ENCODE data around the gene STPG2.
"Not testable (repeated sequence)": the region's sequence is repeated elsewhere in the genome, so short reads cannot be mapped to it uniquely, and the experiment has no call there.

The STPG2 gene

GRCh38 chr4:97786306-97786920 lies 356.9 kb downstream of the STPG2 start:
- DNase-seq: no peak

DNA sequence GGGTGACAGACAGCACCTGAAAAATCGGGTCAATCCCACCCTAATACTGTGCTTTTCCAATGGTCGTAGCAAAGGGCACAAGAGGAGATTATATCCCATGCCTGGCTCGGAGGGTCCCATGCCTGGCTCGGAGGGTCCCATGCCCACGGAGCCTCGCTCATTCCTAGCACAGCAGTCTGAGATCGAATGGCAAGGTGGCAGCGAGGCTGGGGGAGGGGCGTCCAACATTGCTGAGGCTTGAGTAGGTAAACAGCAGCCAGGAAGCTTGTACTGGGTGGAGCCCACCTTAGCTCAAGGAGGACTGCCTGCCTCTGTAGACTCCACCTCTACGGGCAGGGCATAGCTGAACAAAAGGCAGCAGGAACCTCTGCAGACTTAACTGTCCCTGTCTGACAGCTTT lies 365.1 kb downstream of the STPG2 start:
- DNase-seq: no peak

- no peak for DNase-seq
These were observed 368.8 kb downstream of the STPG2 start for GRCh38 chr4:97774347-97774989.

GRCh38 chr4:97770222-97770621 lies 373.1 kb downstream of the STPG2 start:
- no peak for DNase-seq

- no peak for DNase-seq
These were observed 381.2 kb downstream of the STPG2 start for GRCh38 chr4:97762115-97762512.

DNA sequence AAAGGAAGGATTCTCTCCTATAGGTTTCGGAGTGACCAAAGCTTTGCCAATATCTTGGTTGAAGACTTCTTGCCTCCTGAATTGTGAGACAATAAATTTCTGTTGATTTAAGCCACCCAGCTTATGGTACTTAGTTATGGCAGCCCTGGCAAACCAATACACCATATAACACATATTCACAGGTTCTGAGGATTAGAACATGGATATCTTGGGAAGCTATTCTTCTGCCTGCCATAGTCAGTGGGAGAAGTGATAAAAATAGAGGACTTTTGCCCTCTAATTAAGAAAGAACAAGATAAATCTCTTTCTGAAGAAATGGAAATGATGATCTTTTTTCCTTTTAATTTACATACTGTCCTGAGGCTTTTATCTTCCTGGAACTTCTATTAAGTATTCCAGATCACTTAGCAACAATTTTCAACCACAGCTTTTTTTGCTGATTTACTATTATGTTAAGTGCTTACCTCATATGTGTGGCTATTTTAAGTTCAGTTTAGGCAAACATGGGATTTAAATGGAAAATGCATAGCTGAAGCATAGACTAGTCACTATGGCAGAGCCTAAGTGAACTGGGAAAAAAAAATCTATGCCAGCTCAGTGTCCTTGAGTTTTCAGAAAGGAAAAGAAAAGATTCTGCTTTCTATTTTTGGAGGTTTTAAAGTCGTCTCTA lies 381.7 kb downstream of the STPG2 start:
- DNase-seq: no peak

DNA sequence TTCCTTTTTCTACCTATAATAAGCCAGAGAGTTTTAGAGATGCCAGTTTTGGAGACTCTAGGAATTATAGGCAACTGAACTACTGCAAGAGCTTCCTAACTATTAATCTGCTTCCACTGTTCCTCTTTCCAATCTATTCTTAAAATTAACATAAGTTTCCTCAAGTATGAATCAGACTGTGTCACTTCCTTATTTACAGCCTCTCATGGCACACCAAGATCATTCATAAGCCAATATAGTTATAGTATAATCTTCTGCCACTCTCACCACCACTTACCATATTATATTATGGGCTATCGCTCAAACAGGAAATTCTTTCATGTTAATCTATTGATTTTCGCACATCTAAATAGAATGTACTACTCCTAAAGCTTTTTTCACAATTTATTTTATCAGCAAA lies 383.5 kb downstream of the STPG2 start:
- no peak for DNase-seq

DNA sequence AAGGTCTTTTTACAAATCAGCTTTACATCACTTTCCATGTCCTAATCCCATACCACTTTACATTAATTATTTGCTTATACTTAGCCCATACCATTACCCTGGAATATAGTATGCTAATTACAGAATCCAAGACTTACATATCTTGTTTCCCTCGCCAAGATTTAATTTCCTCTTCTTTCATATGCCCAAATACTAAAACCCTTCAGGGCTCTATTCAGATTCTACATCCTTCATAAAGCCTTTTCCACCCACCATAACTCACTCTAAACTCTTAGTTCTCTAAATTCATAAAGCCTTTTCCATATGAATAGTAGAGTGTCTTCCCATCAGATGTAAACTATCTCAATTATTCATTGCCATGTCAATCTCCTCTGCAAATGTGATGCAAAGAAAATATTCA lies 390.7 kb downstream of the STPG2 start:
- no peak for DNase-seq

DNA sequence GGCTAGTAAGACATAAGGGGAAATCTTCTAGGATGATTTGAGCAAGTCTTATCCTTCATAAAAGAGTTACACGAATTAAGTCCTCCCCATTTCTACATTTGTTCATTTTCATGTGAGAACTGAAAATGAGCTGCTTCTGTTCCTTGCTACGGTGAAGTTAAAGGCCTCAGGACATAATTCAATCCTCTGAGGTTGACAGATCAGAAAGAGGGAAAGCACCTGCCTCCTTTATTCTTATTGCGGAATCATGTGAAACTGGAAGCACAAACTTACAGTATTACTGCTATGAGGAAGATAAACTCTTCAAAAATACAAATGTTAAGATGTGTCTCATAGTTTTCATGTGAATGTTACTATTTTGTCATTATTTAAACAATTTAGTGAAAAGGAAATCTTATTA lies 395.3 kb downstream of the STPG2 start:
- no peak for DNase-seq

- no peak for DNase-seq
These were observed 422.3 kb downstream of the STPG2 start for GRCh38 chr4:97720869-97721432.

GRCh38 chr4:97691111-97691605 lies 452.1 kb downstream of the STPG2 start:
- no peak for DNase-seq

GRCh38 chr4:97670703-97671269 lies 472.5 kb downstream of the STPG2 start:
- no peak for DNase-seq

DNA sequence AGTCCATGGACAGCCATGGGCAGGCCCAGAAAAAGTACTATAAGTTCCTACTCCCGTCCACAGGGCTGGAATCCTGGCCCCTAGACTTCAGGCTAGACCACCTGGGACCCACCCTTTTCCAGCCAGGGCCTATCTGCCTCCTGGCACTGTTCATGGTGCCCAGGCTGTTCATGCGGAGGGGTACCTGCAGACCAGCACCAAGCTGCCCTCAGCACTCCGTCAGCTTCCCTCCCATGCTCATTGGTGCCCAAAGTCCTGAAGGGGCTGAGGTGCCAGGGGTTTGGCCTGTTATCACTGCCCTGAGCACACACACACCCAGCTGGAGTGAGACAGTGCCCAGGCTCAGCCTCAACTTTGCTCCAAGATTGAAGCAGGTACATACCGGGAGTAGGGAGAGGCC lies 477.7 kb downstream of the STPG2 start:
- DNase-seq: no peak

DNA sequence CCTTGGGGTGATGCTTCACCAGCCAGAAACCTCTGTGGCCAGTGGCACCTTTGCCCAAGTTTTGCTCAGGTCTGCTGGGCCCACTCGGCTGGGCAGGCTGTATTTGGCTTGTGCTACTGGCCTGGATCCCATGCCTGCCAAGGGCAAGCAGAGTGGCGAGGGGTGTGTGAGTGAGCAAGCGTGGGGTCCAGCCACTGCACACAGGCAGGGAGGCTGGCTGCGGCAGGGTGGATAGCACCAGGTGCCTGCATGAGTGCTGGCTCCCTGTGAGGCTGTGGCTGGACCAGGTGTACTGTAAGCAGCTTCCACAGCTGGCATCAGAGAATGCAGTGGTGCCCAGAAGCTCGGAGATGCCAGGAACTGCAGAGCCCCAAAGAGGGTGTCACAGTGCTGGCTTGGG lies 478.5 kb downstream of the STPG2 start:
- DNase-seq: no peak

GRCh38 chr4:97662133-97662532 lies 481.1 kb downstream of the STPG2 start:
- DNase-seq: no peak

DNA sequence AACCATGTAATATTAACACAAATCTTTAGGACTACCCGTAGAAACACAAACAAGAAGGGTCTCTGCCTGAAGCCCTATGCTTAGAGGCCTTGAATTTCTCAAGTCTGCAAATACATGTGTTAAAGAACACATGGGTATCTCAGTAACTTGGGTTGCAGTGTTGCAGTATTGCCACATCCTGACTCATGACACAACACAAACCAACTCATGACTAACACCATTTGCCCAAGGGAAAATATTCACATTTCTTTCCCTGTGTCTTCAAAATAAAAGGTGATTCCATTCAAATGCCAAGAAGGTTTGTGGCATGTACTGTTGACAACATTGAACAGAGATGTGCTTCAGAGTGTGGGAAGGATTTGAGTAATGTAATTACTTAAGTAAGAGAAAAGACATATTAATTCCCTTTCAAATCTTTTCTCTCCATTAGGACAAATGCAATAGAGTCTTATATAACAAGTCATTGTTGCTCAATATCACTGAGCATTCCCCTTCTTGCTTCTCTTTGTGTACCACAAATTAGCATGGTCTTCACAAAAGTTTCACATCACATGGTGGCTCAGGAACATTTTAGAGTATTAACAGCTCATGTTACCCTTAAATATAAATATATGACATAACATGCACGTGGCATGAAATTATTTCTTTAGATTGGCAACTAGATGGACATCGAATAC lies 487.1 kb downstream of the STPG2 start:
- DNase-seq: no peak

DNA sequence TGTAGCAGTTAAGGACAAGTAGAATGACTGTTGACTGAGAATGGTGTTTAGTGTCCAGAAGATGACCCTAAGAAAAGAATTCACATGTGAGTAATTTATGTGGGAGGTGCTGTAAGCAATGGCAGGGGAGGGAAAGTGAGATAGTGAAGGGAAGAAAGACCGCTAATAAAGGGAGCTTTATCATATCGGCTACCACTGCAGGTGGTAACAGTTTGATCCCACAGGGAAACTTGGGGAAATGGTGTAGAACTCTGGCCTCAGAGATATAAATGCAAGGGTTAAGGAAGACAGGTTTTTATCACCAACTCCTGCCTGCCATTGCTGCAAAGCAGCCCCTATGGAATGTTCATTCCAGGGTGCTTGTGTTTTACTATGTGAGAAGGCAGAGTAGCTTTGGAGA lies 489.6 kb downstream of the STPG2 start:
- no peak for DNase-seq

DNA sequence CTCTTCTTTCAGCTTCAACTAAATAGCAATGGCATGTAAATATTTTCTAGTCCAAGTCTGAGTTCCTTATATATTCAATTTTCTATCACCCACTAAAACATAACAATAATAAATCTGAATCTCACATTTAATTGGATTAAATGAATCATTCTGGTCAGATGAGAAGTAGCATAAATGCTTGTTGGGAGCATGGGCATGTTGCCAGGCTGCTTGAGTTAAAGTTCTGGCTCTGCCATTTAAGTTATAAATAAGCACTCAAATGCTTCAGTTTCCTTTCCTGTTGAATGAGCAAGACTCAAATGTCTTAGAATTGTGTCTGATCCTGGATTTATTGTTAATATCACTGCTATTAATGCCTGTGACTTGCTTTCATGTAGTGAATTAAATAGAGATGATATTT lies 496.3 kb downstream of the STPG2 start:
- DNase-seq: no peak

DNA sequence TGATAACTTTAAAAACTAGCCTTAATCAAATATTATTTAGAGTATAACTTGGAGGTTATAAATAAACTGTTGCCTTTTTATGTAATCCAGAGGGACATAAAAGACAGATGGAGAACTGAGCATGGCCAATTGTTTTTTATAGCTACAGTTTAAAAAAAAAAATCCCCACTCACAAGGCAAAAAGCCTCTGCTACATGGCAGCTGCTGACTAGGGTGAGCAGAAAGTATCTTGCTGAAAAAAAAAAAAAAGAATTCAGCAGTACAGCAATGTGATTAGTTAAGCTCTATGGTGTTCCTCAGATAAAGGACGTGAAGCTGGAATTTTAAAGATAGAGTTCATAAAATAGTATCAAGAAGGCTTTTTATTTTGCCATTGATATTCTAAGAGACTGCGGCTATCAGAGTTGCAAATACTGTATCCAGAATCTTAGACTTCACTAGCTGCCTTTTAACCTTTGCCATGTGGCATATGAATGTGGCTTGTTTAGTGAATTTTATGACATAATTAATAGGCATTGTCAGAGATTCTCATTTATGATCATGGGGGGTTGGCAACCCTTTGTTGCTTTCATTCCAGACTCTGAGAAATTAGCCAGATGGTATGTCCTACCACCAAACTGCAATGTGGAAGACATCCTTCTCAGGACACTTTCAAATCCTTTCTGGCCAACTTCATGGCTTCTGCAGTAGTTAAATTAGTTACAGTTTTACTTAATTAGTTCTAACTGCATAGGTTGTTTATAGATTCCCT lies 498.0 kb downstream of the STPG2 start:
- DNase-seq: no peak

DNA sequence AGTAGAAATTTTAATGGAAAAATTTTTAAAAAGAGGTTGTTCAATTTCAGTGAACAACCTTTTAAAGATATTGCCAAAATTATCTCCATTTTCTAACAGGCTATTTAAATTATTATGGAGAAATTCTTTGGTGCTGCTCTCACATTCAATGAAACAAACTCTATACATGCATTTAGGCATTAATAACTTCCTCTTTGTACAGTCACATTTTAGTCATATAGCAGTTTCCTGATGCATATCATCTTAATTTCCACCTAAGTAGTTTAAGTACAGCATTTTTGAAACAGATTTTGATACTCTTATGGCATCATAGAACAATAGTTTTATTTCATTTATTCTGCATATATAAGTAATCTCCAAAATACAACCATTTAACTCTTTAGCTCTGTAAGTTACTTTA lies 500.1 kb downstream of the STPG2 start:
- no peak for DNase-seq

- DNase-seq: no peak
These were observed 503.3 kb downstream of the STPG2 start for GRCh38 chr4:97639961-97640360.

GRCh38 chr4:97633831-97634230 lies 509.4 kb downstream of the STPG2 start:
- DNase-seq: not testable (repeated sequence)
